A673 (cell line): Measurements from ENCODE around the gene PCBP3. TPM values are rescaled to one million over a fixed set of nuclear protein-coding genes. Genes with fewer than 3 reads are reported as not detected.

ENCODE experiments used
- BruUV-seq: library from RNA; stranded (reverse); fragments of 400-500 nt; replicated peaks from 2 replicates; lab custom pipeline; 2021; lab: Mats Ljungman, UMichigan
- CTCF ChIA-PET: fragments of 300-600 bp; sonication (Branson Sonifier 250); formaldehyde crosslinking; loops from one replicate; lab custom pipeline; 2022; ENCODE audit warnings: antibody characterized with exemption; lab: Charles Lee
- POLR2A ChIA-PET: fragments of 300-600 bp; sonication (Branson Sonifier 250); formaldehyde crosslinking; loops from one replicate; lab custom pipeline; 2022; ENCODE audit warnings: antibody characterized with exemption; ENCODE audit not compliant: low non-redundant PET; lab: Charles Lee
- DNase-seq: peaks from one replicate; pipeline ENCODE4 v3.0.0-alpha.2; 2015; ENCODE audit warnings: low spot score
- H3K27ac ChIP-seq: fragments of 200-600 bp; sonication (generic); 2 replicates; pipeline ENCODE4 v1.5.1; 2016; ENCODE audit warnings: mixed run types, low read depth, mild to moderate bottlenecking, mixed read lengths, antibody characterized with exemption, low read length; ENCODE audit not compliant: poor library complexity, severe bottlenecking
- H3K27me3 ChIP-seq: fragments of 200-600 bp; sonication (generic); replicated peaks from 2 replicates; pipeline ENCODE4 v1.6.1; 2017; ENCODE audit warnings: mixed run types, low read depth, mild to moderate bottlenecking, mixed read lengths, antibody characterized with exemption, low read length; ENCODE audit not compliant: insufficient read depth, poor library complexity
- H3K36me3 ChIP-seq: fragments of 200-600 bp; sonication (generic); 2 replicates; pipeline ENCODE4 v1.6.1; 2016; ENCODE audit warnings: mixed run types, mild to moderate bottlenecking, mixed read lengths, antibody characterized with exemption, low read length; ENCODE audit not compliant: insufficient read depth, poor library complexity, severe bottlenecking
- H3K4me1 ChIP-seq: fragments of 200-600 bp; sonication (generic); 2 replicates; pipeline ENCODE4 v1.6.1; 2017; ENCODE audit warnings: mixed run types, mild to moderate bottlenecking, mixed read lengths, antibody characterized with exemption, low read length; ENCODE audit not compliant: insufficient read depth, poor library complexity, severe bottlenecking
- H3K4me3 ChIP-seq: fragments of 200-600 bp; sonication (generic); 2 replicates; pipeline ENCODE4 v1.5.1; 2016; ENCODE audit warnings: low read depth, mixed run types, mild to moderate bottlenecking, mixed read lengths, low read length; ENCODE audit not compliant: poor library complexity, severe bottlenecking
- H3K9me3 ChIP-seq: fragments of 200-600 bp; sonication (generic); 2 replicates; pipeline ENCODE4 v1.6.1; 2016; ENCODE audit warnings: mixed run types, low read depth, mild to moderate bottlenecking, mixed read lengths, antibody characterized with exemption, low read length; ENCODE audit not compliant: poor library complexity, severe bottlenecking
- CTCF ChIP-seq: fragments of 300-800, 200-600 bp; sonication (generic); conservative IDR thresholded peaks from 2 replicates; pipeline ENCODE4 v1.5.1; 2017; ENCODE audit warnings: low read depth, mild to moderate bottlenecking, antibody characterized with exemption, low read length, moderate library complexity, mixed read lengths
- EZH2 ChIP-seq: fragments of 200-600 bp; sonication (generic); IDR thresholded peaks from 2 replicates; pipeline ENCODE4 v1.6.1; 2017; ENCODE audit warnings: borderline replicate concordance, low read depth, mild to moderate bottlenecking, mixed read lengths, antibody characterized with exemption, low read length; ENCODE audit not compliant: poor library complexity, severe bottlenecking
- intact Hi-C: fragments of 100-400 bp; cut with micrococcal nuclease; formaldehyde crosslinking; loops from one replicate; pipeline ENCODE4 v1.10.0; 2022; ENCODE audit not compliant: unreplicated experiment
- total RNA-seq: library from RNA; stranded (reverse); gene quantifications from 2 replicates; pipeline ENCODE4 v1.2.3, GENCODE V29; 2021

PCBP3 gene
- total RNA-seq, 1 experiment from 2014 or later = 25.6 TPM

- Histone ChIP-seq H3K4me3 (no peak overlapping the region), H3K27me3 (no peaks in the 10 kb centered on the region), H3K4me1 (no peaks in the 10 kb centered on the region), H3K9me3 (no peaks in the 10 kb centered on the region), H3K36me3 (no peaks in the 10 kb centered on the region), H3K27ac (no peak overlapping the region)
- ChIA-PET POLR2A (no interaction called here), CTCF (no interaction called here)
- intact Hi-C loops = no loop called here
- TF ChIP-seq CTCF (no peak), EZH2 (no peak)
- no TSS peak for BruUV-seq
- DNase-seq = no peak
These were observed 253.9 kb downstream of the PCBP3 start for GRCh38 chr21:45897191-45898027.

- Histone ChIP-seq H3K27ac (no peak overlapping the region), H3K4me3 (no peak overlapping the region), H3K36me3 (no peaks in the 10 kb centered on the region), H3K4me1 (no peaks in the 10 kb centered on the region), H3K27me3 (no peaks in the 10 kb centered on the region), H3K9me3 (no peaks in the 10 kb centered on the region)
- intact Hi-C loops = no loop called here
- no peak for DNase-seq
- ChIA-PET POLR2A (no interaction called here), CTCF (no interaction called here)
- no TSS peak for BruUV-seq
- no peak for TF ChIP-seq EZH2
- no peak for TF ChIP-seq CTCF
These were observed 254.5 kb downstream of the PCBP3 start for GRCh38 chr21:45898028-45898350.

- intact Hi-C loops = no loop called here
- Histone ChIP-seq H3K4me1 (no peaks in the 10 kb centered on the region), H3K4me3 (no peak overlapping the region), H3K27ac (no peak overlapping the region), H3K36me3 (no peaks in the 10 kb centered on the region), H3K27me3 (no peaks in the 10 kb centered on the region), H3K9me3 (no peaks in the 10 kb centered on the region)
- DNase-seq = no peak
- no TSS peak for BruUV-seq
- TF ChIP-seq CTCF (no peak), EZH2 (no peak)
- POLR2A ChIA-PET = no interaction called here
- CTCF ChIA-PET = no interaction called here
These were observed 255.3 kb downstream of the PCBP3 start for GRCh38 chr21:45898781-45899180.
